NT2/D1 (cell line): ENCODE measurements around the gene UBR4.

Experiments
- YY1 ChIP-seq: IDR thresholded peaks from 2 replicates; pipeline ENCODE4 v1.6.1; 2011; ENCODE audit not compliant: insufficient read length, insufficient read depth
- ZNF274 ChIP-seq: IDR thresholded peaks from 2 replicates; pipeline ENCODE4 v1.6.1; 2011; ENCODE audit warnings: mild to moderate bottlenecking, low read depth, low read length

DNA sequence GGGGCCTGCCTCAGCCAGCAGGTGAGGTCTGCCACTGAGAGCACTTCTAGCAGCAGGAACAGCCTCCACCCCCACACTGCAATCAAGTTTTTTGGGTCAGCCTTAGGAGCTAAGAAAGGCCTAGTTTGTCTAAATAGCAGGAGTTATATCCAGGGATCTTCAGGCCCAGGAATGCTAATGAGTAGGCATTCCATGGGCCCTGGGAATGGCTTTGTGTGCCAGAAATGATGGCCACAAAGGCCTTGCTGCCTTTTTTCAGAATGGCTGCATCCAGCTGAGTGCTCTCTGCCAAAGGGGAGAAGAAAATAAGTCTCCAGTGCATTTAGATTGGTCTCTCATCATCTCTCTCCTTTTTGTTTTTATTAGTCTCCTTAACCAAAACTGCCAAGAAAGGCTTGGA, 44.4 kb upstream of the UBR4 start:
- TF ChIP-seq YY1 (no peak), ZNF274 (no peak)
